Right atrium auricular region (tissue), 2 donors: Measurements from ENCODE around the gene SPHKAP. TPM values are rescaled to one million over a fixed set of nuclear protein-coding genes. Genes with fewer than 3 reads are reported as not detected.

ENCODE experiments used
- DNase-seq: peaks from one replicate; pipeline ENCODE4 v3.0.0-alpha.2; 2019; ENCODE audit warnings: low spot score
- H3K27ac ChIP-seq, 2 donors: fragments of 200-600 bp; sonication (generic); 1 replicate in 1 of 2; 2 replicates in 1 of 2; pipeline ENCODE4 v1.5.1; 2016 to 2019
- H3K27me3 ChIP-seq, 2 donors: fragments of 200-600 bp; sonication (generic); one replicate each; pipeline versions ENCODE4 v1.5.1 to v1.6.0; 2017 to 2019
- H3K36me3 ChIP-seq: fragments of 200-600 bp; sonication (generic); one replicate; pipeline ENCODE4 v1.5.1; 2016
- H3K4me1 ChIP-seq, 2 donors: fragments of 200-600 bp; sonication (generic); one replicate each; pipeline versions ENCODE4 v1.5.1 to v1.6.0; 2017 to 2019
- H3K4me3 ChIP-seq, 2 donors: fragments of 200-600 bp; sonication (generic); 1 replicate in 1 of 2; 2 replicates in 1 of 2; pipeline ENCODE4 v1.5.1; 2017 to 2019; ENCODE audit warnings: mild to moderate bottlenecking in 1 of 2, moderate library complexity in 1 of 2
- H3K9me3 ChIP-seq, 2 donors: fragments of 200-600 bp; sonication (generic); one replicate each; pipeline ENCODE4 v1.5.1; 2019
- total RNA-seq, 2 donors: library from RNA; depleted of rRNA; stranded (reverse); fragments of >200 nt; gene quantifications; one replicate each; pipeline ENCODE4 v1.1.0, GENCODE V29; 2016
- TF ChIP-seq, protein P1 (sequence below), 2 donors: fragments of 200-600 bp; sonication (generic); IDR thresholded peaks; one replicate each; pipeline ENCODE4 v1.5.1; 2019; ENCODE audit warnings: antibody characterized with exemption in 2 of 2

Gene SPHKAP
- total RNA-seq, 2 donors from 2014 or later: 23.5 to 75.5 TPM

DNA sequence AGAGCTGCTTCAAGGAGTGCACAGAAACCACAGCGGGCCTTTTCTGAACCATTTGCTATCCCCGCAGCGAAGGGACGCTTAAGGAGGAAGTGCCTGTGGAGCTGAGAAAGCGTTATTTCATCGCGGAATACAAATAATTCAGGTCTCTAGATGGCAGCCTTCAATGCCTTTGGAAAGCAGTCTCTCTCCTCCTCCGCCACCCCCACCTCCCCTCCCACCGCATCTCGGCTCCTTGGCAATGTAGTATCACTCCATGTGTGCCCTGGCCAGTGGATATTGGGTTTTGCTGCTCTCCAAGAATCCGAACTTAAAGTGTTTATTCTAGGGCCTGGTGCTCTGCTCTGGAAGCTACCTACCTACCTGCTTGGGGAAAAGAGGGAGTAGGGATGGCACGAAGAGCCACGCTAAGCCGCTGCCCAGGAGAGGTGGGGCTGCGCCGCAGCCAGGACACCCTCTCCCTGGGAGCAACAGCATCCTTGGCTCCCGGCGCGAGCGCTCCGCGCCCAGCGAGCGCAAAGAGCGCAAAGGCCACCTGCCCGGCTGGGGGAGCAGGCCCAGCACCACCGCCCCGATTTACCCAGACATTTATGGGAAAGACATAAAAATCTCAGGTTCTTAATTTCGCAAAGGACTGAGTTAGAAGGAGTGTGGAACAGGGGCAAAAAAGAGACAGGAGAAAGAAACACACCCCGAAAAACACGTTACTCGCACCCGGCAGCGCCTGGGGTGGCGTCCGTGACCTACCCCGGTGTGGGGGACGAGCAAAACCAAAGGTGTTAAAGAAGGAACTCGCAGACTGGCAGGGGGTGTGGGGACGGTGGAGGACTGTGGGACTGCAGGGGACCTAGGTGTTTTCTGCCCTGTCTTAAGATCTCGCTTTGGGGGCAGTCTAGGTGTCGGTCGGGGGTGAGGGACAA is 1.0 kb downstream of the SPHKAP start:
- Histone ChIP-seq H3K27me3 (no peaks in the 10 kb centered on the region), H3K36me3 (no peaks in the 10 kb centered on the region), H3K27ac (peak overlapping the region; percentile 73 to 75), H3K4me1 (no peaks in the 10 kb centered on the region), H3K4me3 (peak overlapping the region; percentile 52 to 56), H3K9me3 (peaks cover 0 to 8% of the 10 kb centered on the region in 2 donors)
- DNase-seq: no peak
- TF ChIP-seq, protein P1, sequence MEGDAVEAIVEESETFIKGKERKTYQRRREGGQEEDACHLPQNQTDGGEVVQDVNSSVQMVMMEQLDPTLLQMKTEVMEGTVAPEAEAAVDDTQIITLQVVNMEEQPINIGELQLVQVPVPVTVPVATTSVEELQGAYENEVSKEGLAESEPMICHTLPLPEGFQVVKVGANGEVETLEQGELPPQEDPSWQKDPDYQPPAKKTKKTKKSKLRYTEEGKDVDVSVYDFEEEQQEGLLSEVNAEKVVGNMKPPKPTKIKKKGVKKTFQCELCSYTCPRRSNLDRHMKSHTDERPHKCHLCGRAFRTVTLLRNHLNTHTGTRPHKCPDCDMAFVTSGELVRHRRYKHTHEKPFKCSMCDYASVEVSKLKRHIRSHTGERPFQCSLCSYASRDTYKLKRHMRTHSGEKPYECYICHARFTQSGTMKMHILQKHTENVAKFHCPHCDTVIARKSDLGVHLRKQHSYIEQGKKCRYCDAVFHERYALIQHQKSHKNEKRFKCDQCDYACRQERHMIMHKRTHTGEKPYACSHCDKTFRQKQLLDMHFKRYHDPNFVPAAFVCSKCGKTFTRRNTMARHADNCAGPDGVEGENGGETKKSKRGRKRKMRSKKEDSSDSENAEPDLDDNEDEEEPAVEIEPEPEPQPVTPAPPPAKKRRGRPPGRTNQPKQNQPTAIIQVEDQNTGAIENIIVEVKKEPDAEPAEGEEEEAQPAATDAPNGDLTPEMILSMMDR (IDR thresholded peaks at IDR 0.05): peak in 1 of 2 donors; percentile 29

DNA sequence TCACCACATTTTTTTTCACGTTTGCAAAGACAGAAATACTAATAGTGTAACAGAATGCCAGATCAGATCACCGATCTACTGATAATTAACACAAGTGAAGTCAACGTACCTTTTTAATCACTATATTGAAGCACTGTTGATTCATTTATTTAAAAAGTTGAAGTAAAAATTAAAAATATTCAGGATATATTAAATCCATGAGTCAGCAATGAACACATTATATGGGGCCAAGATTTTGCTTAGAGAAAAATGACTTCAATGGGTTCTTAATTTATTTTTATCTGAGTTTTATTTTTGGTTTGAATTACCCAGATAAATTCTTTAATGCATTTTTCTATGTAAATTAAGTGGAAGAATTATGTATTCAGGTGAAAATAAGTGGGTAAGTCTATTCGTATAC is 14.2 kb downstream of the SPHKAP start:
- TF ChIP-seq, protein P1 (IDR thresholded peaks at IDR 0.05): no peak
- Histone ChIP-seq H3K4me1 (no peaks in the 10 kb centered on the region), H3K27ac (no peak overlapping the region), H3K36me3 (no peaks in the 10 kb centered on the region), H3K4me3 (no peak overlapping the region), H3K9me3 (no peaks in the 10 kb centered on the region), H3K27me3 (no peaks in the 10 kb centered on the region)
- no peak for DNase-seq

DNA sequence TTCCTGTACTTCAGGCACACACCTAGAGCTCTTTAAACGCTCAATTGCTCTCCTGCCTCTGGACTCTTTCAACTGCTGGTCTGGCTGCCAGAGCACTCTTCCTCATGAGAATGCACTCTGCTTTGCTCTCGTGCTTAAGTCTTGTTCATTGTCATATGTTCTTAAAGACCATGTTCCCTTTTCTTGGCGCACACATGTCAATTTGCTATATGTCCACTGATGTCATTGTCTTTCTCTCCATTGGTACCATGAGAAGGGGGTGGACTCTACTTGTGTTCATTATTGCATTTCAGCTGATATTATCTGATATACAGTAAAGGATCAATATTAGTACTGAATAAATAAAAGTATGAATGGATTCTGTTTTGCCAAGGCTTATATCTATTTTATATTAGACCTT is 16.8 kb downstream of the SPHKAP start:
- no peak for DNase-seq
- no peaks in the 10 kb centered on the region for H3K36me3 ChIP-seq

DNA sequence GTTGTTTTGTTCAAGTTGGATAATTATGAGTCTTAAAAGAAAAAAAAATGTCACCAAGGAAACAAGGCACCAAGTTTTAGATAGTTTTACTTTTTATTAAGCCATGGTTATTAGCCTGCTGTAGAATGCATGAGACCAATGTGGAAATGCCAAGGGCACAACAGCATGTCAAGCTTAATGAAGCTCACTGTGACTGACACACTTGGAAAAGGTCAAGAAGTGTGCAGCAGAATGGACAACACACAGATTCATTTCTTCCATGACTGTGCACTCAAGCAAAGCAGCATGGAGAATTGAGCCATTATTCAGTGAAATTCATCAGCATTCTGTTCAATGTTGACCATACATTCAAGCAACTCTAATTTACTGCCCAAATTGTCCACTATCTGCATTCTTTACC is 23.6 kb downstream of the SPHKAP start:
- H3K27me3 ChIP-seq: no peaks in the 10 kb centered on the region
- H3K27ac ChIP-seq: no peak overlapping the region
- no peaks in the 10 kb centered on the region for H3K4me1 ChIP-seq
- H3K36me3 ChIP-seq: no peaks in the 10 kb centered on the region
- TF ChIP-seq, protein P1 (IDR thresholded peaks at IDR 0.05): no peak
- peaks cover 0 to 7% of the 10 kb centered on the region in 2 donors for H3K9me3 ChIP-seq
- no peak overlapping the region for H3K4me3 ChIP-seq
- no peak for DNase-seq

More for the DNA sequence above, 16.8 kb downstream of the SPHKAP start:
- Histone ChIP-seq H3K4me3 (no peak overlapping the region), H3K9me3 (no peaks in the 10 kb centered on the region), H3K27ac (no peak overlapping the region), H3K4me1 (no peaks in the 10 kb centered on the region), H3K27me3 (no peaks in the 10 kb centered on the region)
- TF ChIP-seq, protein P1 (IDR thresholded peaks at IDR 0.05): no peak

DNA sequence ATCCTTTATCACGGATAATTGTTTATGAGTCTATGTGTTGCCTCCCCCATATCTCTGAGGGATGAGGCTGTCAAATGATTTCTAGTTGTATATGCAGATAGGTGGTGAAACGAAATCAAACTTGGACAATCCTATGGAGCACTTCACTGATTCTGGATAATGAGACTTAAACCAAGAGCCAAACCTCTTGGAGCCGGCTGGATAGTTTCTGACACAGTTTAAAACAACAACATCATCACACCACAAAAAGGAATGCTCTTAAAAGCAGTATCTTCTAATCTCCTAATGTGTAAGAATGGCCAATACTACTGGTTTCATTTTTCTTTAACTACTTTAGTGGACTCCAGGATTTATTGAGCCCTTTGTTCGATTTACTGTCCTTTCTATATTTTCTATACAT is 36.5 kb downstream of the SPHKAP start:
- no peak for DNase-seq
- no peaks in the 10 kb centered on the region for H3K27me3 ChIP-seq
- H3K9me3 ChIP-seq: no peaks in the 10 kb centered on the region
- no peak overlapping the region for H3K4me3 ChIP-seq
- H3K27ac ChIP-seq: no peak overlapping the region
- no peaks in the 10 kb centered on the region for H3K4me1 ChIP-seq
- no peaks in the 10 kb centered on the region for H3K36me3 ChIP-seq
- TF ChIP-seq, protein P1 (IDR thresholded peaks at IDR 0.05): no peak
